Muscle of leg (tissue), 11 donors: ENCODE measurements around the gene PTPRT. TPM values are rescaled to one million over a fixed set of nuclear protein-coding genes. Genes with fewer than 3 reads are reported as not detected.

Source experiments
- DNase-seq: peaks from one replicate; pipeline ENCODE4 v3.0.0; 2013
- H3K27ac ChIP-seq: one replicate; pipeline ENCODE4 v1.5.1; 2013; ENCODE audit warnings: mild to moderate bottlenecking, low read length, control low read depth
- H3K27me3 ChIP-seq: one replicate; pipeline ENCODE4 v1.6.1; 2013; ENCODE audit warnings: low read length; ENCODE audit not compliant: control insufficient read depth, insufficient read depth
- H3K36me3 ChIP-seq: one replicate; pipeline ENCODE4 v1.6.1; 2013; ENCODE audit warnings: low read length; ENCODE audit not compliant: control insufficient read depth, insufficient read depth
- H3K4me1 ChIP-seq: one replicate; pipeline ENCODE4 v1.6.1; 2013; ENCODE audit warnings: low read length; ENCODE audit not compliant: control insufficient read depth, insufficient read depth
- H3K4me3 ChIP-seq: one replicate; pipeline ENCODE4 v1.5.1; 2013; ENCODE audit warnings: low read length, control low read depth
- H3K9me3 ChIP-seq: replicated peaks from 2 replicates; pipeline ENCODE4 v1.6.1; 2013; ENCODE audit warnings: low read depth, low read length; ENCODE audit not compliant: control insufficient read depth
- WGBS: methylation state at CpG from one replicate; pipeline ENCODE4 v1.1.5; 2013; ENCODE audit warnings: missing lambda C conversion rate; ENCODE audit not compliant: insufficient coverage; 5-methylcytosine and 5-hydroxymethylcytosine counted together
- polyA plus RNA-seq, 8 donors: library from polyadenylated mRNA; unstranded; fragments of 120-200 nt; gene quantifications; one replicate each; pipeline versions ENCODE4 v1.2.1 to v1.2.3, GENCODE V29; 2013; ENCODE audit warnings: inconsistent platforms in 1 of 8, low replicate concordance in 1 of 8; ENCODE audit not compliant: insufficient read length in 8 of 8, insufficient read depth in 1 of 8
- total RNA-seq: library from RNA; stranded (reverse); fragments of 120-200 nt; gene quantifications from one replicate; pipeline ENCODE4 v1.2.4, GENCODE V29; 2013

The PTPRT gene
- total and polyA plus RNA-seq, 9 donors: 0.10 to 0.94 (median 0.51) TPM

DNA sequence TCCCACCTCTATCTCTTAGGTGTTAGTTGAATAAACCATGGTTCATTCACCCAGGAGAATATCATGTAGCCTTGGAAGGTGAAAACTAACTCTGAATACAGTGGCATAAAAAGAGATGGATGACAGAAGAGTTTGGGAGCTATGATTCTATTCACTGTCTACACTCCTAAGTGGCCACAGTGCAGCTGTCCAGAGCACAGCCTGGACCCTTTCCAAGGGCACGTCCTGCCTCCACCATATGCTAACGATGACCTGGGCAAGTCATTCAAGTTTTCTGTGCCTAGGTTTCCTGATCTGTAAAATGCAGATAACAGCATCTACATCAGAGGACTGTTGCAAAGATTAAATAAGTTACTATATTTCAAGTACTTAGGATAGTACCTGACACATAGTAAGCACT, 314.1 kb downstream of the PTPRT start:
- no peaks in the 10 kb centered on the region for H3K27me3 ChIP-seq
- no peaks in the 10 kb centered on the region for H3K4me1 ChIP-seq
- no peak overlapping the region for H3K27ac ChIP-seq
- WGBS: no CpG with 5 or more reads among the region's 2 CpGs
- no peaks in the 10 kb centered on the region for H3K36me3 ChIP-seq
- no peak overlapping the region for H3K4me3 ChIP-seq
- no peak for DNase-seq
- no peaks in the 10 kb centered on the region for H3K9me3 ChIP-seq

DNA sequence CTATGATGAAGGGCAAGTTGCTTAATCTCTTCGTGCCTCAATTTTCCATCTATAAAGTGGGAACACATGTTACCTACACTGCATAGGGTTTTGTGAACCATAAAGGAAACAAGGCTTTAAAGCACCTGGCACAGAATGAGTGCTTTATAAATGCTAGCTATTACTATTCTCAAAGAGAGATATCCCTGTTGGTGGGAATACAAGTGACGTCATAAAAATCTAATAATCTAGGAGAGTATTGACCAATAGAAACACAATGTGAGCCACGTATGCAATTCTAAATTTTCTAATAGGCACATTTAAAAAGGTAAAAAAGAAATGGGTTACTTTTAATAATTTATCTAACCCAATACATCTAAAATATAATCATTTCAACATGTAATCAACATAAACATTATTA, 316.4 kb downstream of the PTPRT start:
- Histone ChIP-seq H3K27ac (no peak overlapping the region), H3K27me3 (no peaks in the 10 kb centered on the region), H3K4me1 (no peaks in the 10 kb centered on the region), H3K36me3 (no peaks in the 10 kb centered on the region), H3K4me3 (no peak overlapping the region), H3K9me3 (no peaks in the 10 kb centered on the region)
- no CpG with 5 or more reads among the region's 3 CpGs for WGBS
- DNase-seq: no peak

DNA sequence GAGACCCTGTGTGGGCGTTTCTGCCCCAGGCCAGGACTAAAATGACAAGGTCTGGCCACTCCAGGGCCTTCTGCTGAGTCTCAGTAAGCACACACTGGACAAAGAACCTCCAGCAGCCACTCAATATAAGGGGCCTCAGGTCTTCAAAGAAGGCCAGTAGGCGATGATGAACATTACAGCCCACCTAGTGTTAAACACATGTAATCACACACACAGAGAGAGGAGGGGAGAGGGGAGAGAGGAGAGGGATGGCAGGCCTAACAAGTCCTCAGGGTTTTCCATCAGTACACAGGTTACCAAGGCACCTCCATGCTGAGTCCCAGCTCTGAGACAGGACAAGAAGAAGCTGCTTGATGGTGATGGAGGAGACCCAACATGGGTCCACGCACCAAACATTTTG, 325.6 kb downstream of the PTPRT start:
- no peaks in the 10 kb centered on the region for H3K36me3 ChIP-seq
- no peaks in the 10 kb centered on the region for H3K9me3 ChIP-seq
- H3K27ac ChIP-seq: no peak overlapping the region
- 50% methylated on average over 1 of the region's 3 CpGs for WGBS
- no peak for DNase-seq
- H3K4me3 ChIP-seq: no peak overlapping the region
- H3K4me1 ChIP-seq: no peaks in the 10 kb centered on the region
- H3K27me3 ChIP-seq: no peaks in the 10 kb centered on the region

DNA sequence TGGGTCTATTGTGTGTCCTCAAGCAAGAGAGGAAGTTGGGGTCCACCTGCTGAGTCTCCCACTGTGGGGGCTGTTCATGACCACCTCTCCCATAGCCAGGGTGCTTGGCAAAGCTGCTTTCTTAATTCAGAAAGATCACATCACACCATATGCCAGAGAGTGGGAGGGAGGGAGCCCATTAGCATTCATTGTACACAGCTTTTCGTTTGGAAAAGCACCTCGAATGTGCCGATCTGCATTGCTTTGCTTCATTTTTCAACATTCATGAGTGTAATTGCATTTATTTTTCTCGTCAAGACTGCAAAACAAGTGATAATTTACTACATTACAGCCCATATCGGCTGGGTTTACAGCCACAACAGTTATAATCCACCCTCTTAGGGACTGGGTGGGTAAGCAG, 327.3 kb downstream of the PTPRT start:
- Histone ChIP-seq H3K27me3 (no peaks in the 10 kb centered on the region), H3K36me3 (no peaks in the 10 kb centered on the region), H3K9me3 (no peaks in the 10 kb centered on the region), H3K4me1 (no peaks in the 10 kb centered on the region), H3K4me3 (no peak overlapping the region), H3K27ac (no peak overlapping the region)
- no peak for DNase-seq
- WGBS: 90% methylated on average over 2 of the region's 5 CpGs

DNA sequence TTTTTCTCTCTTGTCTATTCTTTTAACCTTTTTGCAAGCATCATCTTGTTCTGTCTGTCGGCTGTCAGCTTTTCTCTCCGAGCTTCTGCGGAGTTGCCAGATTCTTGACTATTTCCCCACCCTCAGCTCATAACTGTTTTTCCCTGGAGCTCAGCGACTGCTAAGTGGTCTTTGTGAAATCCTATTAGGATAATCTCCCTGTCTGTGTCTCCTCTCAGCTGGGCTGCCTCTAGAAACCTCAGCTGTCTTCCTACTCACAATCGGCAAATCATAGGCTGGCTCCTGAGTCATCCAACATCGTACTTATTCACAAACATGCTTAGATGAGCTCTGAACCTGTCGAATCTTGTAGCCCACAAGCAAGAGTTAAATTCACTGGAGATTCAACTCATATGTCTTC, 332.3 kb downstream of the PTPRT start:
- Histone ChIP-seq H3K27me3 (no peaks in the 10 kb centered on the region), H3K27ac (no peak overlapping the region), H3K36me3 (no peaks in the 10 kb centered on the region), H3K4me1 (no peaks in the 10 kb centered on the region), H3K4me3 (no peak overlapping the region), H3K9me3 (no peaks in the 10 kb centered on the region)
- DNase-seq: peak; percentile 7
- 46% methylated on average over 7 of the region's 7 CpGs for WGBS

DNA sequence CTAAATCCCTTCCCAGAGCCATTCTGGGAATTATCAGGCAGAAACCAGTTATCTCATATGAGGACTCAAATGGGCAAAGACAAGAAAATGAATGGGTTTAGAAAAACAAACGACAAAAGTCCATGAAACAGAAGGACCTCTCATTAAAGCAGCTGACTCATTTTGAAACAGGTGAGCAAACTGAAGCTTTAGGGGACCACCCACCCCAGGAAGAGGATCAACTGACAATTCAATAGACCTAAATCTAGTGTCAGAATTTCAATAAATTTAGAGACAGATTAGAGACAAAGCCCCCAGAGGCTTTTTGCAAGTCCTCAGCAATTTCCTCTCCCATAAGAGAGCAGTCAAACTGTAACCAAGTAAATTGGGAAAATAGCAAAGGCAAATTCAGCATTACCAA, 333.8 kb downstream of the PTPRT start:
- no peak for DNase-seq
- Histone ChIP-seq H3K27ac (no peak overlapping the region), H3K9me3 (no peaks in the 10 kb centered on the region), H3K36me3 (no peaks in the 10 kb centered on the region), H3K4me1 (no peaks in the 10 kb centered on the region), H3K27me3 (no peaks in the 10 kb centered on the region), H3K4me3 (no peak overlapping the region)
- whole genome bisulfite sequencing: no CpG with 5 or more reads among the region's 1 CpG

DNA sequence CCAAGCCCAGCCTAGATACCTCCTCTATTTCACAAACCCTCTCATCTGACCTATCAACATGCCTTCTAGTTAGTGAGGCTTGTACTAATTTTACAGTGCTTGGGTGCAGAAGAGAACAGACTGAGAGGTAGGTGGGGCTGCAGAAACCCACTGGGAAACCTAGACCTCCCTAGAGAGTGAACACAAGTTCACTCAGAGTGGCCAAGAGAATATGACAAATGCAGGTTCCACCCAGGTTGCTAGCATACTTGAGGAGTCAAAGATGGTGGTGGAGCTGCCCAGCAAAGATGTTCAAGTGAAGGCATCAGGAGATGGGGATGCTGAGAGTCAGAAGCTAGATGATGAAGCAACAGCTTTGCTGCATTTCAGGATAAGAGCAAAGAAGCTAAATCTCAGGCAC, 337.0 kb downstream of the PTPRT start:
- Histone ChIP-seq H3K9me3 (no peaks in the 10 kb centered on the region), H3K4me1 (no peaks in the 10 kb centered on the region), H3K27me3 (no peaks in the 10 kb centered on the region), H3K36me3 (no peaks in the 10 kb centered on the region), H3K4me3 (no peak overlapping the region), H3K27ac (no peak overlapping the region)
- DNase-seq: no peak

DNA sequence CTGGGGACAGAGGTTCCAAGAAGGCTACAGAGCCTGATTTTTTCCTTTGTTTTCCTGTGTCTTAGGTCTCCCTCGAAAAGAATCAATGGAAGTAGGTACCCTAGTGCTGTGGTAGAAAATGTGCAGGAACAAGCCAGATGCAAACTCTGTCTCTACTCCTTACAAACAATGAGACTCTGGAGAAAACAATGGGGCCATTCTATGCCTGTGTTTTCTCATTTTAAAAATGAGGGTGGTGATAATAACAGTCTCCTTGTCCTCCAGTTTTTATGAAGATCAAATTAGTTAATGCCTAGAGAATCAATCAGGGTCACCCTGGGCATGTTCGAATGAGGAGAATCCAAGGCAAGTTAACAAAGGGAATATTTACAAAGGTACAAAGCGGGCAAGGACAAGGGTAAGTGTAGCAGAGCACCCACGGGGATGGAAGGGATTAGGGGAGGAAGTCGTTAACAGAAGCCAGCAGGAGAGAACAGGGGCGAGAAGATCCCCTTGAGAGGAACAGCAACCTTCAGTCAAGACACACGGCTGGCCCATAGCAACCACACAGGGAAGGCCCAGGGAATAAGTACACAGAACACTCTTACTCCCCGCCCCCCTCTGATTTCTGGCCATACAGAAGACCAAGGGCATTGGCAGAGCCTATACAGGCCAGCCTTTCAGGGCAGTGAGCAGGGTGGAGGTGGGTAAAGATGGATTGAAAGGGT, 342.8 kb downstream of the PTPRT start:
- Histone ChIP-seq H3K4me3 (no peak overlapping the region), H3K27ac (no peak overlapping the region), H3K9me3 (no peaks in the 10 kb centered on the region), H3K4me1 (no peaks in the 10 kb centered on the region), H3K27me3 (no peaks in the 10 kb centered on the region), H3K36me3 (no peaks in the 10 kb centered on the region)
- 46% methylated on average over 3 of the region's 8 CpGs for WGBS
- DNase-seq: no peak

DNA sequence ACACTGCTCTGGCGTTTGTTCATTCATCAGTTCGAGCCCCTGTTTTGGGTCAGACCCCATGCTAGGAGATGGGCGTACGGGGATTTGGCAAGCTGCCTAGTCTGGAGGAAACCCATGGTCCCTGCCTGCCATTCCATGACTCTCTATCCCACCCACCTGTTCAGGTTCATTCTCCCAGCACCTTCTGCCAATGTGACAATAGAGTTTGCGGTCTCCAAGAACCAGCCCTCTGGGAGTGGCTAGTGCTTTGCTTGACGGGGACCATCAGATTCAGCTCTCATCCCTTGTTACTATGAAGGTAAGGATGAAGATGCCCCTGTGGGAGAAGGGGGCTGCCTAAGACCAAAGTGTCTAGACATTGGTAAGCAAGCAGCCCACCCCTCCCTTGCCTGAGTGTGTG, 345.0 kb downstream of the PTPRT start:
- Histone ChIP-seq H3K4me1 (no peaks in the 10 kb centered on the region), H3K4me3 (no peak overlapping the region), H3K27me3 (no peaks in the 10 kb centered on the region), H3K9me3 (no peaks in the 10 kb centered on the region), H3K27ac (no peak overlapping the region), H3K36me3 (no peaks in the 10 kb centered on the region)
- 91% methylated on average over 4 of the region's 6 CpGs for WGBS
- no peak for DNase-seq

DNA sequence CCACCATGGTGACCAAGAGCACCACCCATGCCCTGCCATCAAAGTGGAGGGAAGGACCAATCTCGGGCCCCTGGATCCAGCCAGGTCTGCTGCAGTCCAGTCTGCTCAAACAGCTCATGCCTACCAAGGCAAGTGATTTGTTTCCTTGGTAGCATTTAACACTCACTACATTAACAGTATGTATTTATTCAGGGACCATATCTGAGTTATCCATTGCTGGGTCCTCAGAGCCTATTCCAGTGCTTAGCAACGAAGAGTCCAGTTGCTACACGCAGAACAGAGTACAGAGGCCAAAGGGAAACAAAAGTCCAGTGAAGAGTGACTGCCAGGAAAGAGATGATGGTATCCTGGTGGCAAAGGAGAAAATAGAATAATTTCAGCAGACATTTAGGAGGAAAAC, 352.2 kb downstream of the PTPRT start:
- no peak overlapping the region for H3K4me3 ChIP-seq
- H3K4me1 ChIP-seq: no peaks in the 10 kb centered on the region
- H3K36me3 ChIP-seq: no peaks in the 10 kb centered on the region
- WGBS: 90% methylated on average over 3 of the region's 3 CpGs
- no peak overlapping the region for H3K27ac ChIP-seq
- no peak for DNase-seq
- H3K27me3 ChIP-seq: no peaks in the 10 kb centered on the region
- H3K9me3 ChIP-seq: no peaks in the 10 kb centered on the region

DNA sequence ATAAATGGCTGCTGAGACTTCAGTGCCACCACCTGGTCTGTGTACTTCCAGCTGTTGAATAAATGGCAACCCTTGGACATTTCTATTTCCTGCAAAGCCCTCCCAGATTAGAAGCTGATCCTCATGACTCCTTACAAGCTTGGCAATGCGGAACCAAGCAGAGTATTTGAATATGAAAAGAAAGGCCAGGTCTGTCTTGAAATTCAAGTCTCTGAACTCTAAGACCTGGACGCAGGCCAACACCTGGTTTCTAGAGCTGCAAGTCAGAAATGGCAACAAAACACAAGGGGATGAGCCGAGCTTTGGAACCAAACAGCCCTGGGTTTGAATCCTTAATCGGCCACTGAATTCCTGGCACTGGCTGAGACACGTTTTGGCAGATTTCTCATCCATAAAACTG, 353.4 kb downstream of the PTPRT start:
- no peaks in the 10 kb centered on the region for H3K9me3 ChIP-seq
- 43% methylated on average over 3 of the region's 5 CpGs for WGBS
- no peak overlapping the region for H3K4me3 ChIP-seq
- H3K4me1 ChIP-seq: no peaks in the 10 kb centered on the region
- DNase-seq: no peak
- H3K27ac ChIP-seq: no peak overlapping the region
- H3K36me3 ChIP-seq: no peaks in the 10 kb centered on the region
- no peaks in the 10 kb centered on the region for H3K27me3 ChIP-seq
